GM20000 (cell line): ENCODE data around the gene HES1.

Source experiments
- DNase-seq: peaks from one replicate; pipeline ENCODE4 v3.0.0; 2012; ENCODE audit warnings: low spot score
- CTCF ChIP-seq: IDR thresholded peaks from 2 replicates; pipeline ENCODE4 v1.5.1; 2012; ENCODE audit warnings: mild to moderate bottlenecking, control low read depth; ENCODE audit errors: extremely low read depth, missing control alignments

Gene HES1

GRCh38 chr3:194098081-194098842 lies 37.7 kb upstream of the HES1 start:
- TF ChIP-seq CTCF = no peak
- no peak for DNase-seq

DNA sequence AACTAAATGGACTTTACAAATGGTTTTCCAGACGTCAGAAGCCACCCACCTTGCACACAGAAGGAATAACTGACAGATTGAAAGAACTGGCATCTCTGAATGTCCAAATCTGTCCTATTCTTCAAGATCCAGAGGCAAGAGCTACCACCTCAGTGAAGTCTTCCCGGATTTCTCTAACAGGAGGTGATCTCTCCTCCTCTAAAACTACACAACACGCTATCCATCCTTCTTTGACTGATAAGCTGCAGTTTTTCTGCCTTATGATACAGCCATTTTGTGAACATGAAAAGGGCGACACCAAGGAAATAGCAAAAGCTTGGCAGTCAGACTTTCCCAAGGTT lies 37.1 kb upstream of the HES1 start:
- no peak for DNase-seq
- TF ChIP-seq CTCF = no peak

DNA sequence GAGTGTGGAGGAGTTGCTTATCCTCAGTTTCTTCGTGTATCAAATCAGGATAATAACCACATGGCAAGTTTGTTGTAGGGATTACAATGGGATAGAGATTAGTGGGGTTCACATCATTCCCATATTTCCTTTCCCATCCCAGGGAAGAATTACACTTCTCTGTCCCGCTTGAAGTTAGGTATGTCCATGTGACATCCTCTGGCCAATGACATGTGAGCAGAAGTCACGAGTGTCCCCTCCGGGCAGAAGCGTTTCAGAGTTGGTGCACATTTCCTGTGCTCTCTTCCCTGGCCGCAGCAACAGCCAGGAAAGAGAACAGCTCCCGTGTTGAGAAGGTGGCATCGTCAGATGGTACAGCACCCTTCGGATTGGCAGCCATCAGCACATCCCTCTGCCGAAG lies 36.7 kb upstream of the HES1 start:
- no peak for TF ChIP-seq CTCF
- no peak for DNase-seq

DNA sequence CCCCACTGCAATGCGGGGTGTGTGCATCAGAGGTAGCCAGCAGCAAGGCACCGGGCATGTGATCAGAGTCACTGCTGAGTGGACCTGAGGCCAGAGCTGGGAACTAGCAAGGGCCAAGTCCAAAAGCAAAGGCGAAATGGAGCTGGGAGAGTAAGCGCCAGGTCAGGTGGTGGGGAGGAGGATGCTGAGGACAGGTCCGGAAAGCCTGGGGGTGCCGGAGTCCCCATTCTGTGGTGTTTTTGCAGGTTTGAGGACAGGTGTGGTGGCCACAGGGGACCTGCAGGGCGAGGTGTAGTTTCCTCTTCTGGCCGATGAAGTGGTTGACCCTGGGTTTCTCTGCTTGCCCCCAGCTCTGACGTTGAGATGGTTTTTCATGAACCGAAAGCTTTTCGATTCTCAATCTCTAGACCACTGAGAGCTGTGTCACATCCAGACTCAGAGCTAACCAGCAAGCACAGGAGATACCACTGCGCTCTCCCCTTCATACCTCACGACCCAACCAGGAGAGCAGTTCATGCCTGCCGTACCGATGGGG lies 35.0 kb upstream of the HES1 start:
- peak; percentile 86 for DNase-seq
- no peak for TF ChIP-seq CTCF

- DNase-seq = peak; percentile 43
- TF ChIP-seq CTCF = no peak
These were observed 34.1 kb upstream of the HES1 start for GRCh38 chr3:194101592-194102432.

DNA sequence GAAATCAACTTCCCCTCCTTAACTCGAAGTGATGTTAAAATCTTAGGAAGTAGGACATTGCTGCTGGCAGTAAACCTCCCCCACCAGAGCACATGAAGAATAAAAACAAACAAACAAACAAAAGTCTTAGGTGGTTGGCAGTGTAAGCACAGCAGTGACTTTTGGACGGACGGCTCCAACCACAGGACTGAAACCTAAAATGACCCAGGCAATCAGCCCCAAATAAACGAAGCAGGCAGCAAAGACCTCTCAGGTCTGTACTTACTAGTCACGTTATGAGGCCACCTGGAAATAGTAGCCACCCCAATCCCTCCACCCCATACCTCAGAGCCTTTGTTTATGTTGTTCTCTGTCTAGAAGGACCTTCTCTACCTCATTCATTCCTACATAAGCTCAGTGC lies 33.5 kb upstream of the HES1 start:
- peak; percentile 56 for DNase-seq
- no peak for TF ChIP-seq CTCF

GRCh38 chr3:194103505-194103904 lies 32.4 kb upstream of the HES1 start:
- peak; percentile 52 for DNase-seq
- no peak for TF ChIP-seq CTCF
